Choroid plexus epithelial cell (primary cell): Measurements from ENCODE around the gene WNT10A.
A peak's percentile ranks its signal among the peaks of the same experiment; 100 is the strongest.

Source experiments
- DNase-seq: peaks from one replicate; pipeline ENCODE4 v3.0.0-alpha.2; 2010; ENCODE audit warnings: low read depth
- H3K4me3 ChIP-seq: 2 replicates; pipeline ENCODE4 v1.5.1; 2011; ENCODE audit warnings: low read depth, mild to moderate bottlenecking, control low read depth, low read length, moderate library complexity
- CTCF ChIP-seq: conservative IDR thresholded peaks from 2 replicates; pipeline ENCODE4 v1.5.1; 2011; ENCODE audit warnings: low read depth, mild to moderate bottlenecking, control low read depth, inconsistent platforms, low read length, moderate library complexity

The WNT10A gene

GRCh38 chr2:218880102-218880858 is at the start of gene WNT10A:
WNT10A (plus strand) TSS chr2:218880852; CDS start chr2:218880996, 144 bp downstream.
- no peak for DNase-seq
- TF ChIP-seq CTCF, result no peak

GRCh38 chr2:218831378-218831990 is 49.2 kb upstream of the WNT10A start, which contains the start of gene PRKAG3:
PRKAG3 (minus strand) TSS chr2:218831803.
- H3K4me3 ChIP-seq, result no peak within 1 kb of the TSS
- DNase-seq, result no peak
- no peak for TF ChIP-seq CTCF

More at GRCh38 chr2:218880102-218880858, at the start of gene WNT10A:
- H3K4me3 ChIP-seq, result no peak within 1 kb of the TSS

- H3K4me3 ChIP-seq, result no peak overlapping the region
- DNase-seq, result no peak
- TF ChIP-seq CTCF, result no peak
Observed at GRCh38 chr2:218832081-218832480, 48.6 kb upstream of the WNT10A start.

- H3K4me3 ChIP-seq, result no peak overlapping the region
- no peak for TF ChIP-seq CTCF
- DNase-seq, result no peak
Observed at GRCh38 chr2:218832520-218832919, 48.1 kb upstream of the WNT10A start.

- no peak overlapping the region for H3K4me3 ChIP-seq
- no peak for TF ChIP-seq CTCF
- no peak for DNase-seq
Observed at GRCh38 chr2:218833023-218833609, 47.5 kb upstream of the WNT10A start.

GRCh38 chr2:218834685-218835084 is 46.0 kb upstream of the WNT10A start:
- no peak for TF ChIP-seq CTCF
- no peak overlapping the region for H3K4me3 ChIP-seq
- peak; percentile 16 for DNase-seq

- DNase-seq, result no peak
- H3K4me3 ChIP-seq, result no peak overlapping the region
- TF ChIP-seq CTCF, result no peak
Observed at GRCh38 chr2:218837495-218837894, 43.2 kb upstream of the WNT10A start.
